Ovary (tissue), 3 donors: ENCODE results near the gene MSANTD2.

Experiments
- CTCF ChIP-seq, 3 donors: fragments of 450-650 bp in 2 of 3; fragments of 200-600 bp in 1 of 3; IDR thresholded peaks; one replicate each; pipeline versions ENCODE4 v1.5.1 to v1.8.0; 2016 to 2022; ENCODE audit warnings: antibody characterized with exemption in 3 of 3, mild to moderate bottlenecking in 1 of 3
- POLR2A ChIP-seq: fragments of 450-650 bp; IDR thresholded peaks from one replicate; pipeline ENCODE4 v1.6.1; 2017; ENCODE audit warnings: antibody characterized with exemption, mild to moderate bottlenecking, moderate library complexity
- donor health status: DM: no; HTN: no; CAD: no.

- TF ChIP-seq CTCF (IDR thresholded peaks at IDR 0.05) (no peak), POLR2A (no peak)
Measured at GRCh38 chr11:124834526-124835180, 34.4 kb upstream of the MSANTD2 start.
